HEK293T (cell line): ENCODE measurements around the gene ABO.

Source experiments
- CTBP1 ChIP-seq: fragments of 450-650 bp; IDR thresholded peaks from 2 replicates; pipeline ENCODE4 v1.6.1; 2016; ENCODE audit warnings: borderline replicate concordance
- FOXK2 ChIP-seq: fragments of 450-650 bp; IDR thresholded peaks from 2 replicates; pipeline ENCODE4 v1.6.1; 2016; ENCODE audit warnings: mild to moderate bottlenecking
- NFRKB ChIP-seq: fragments of 450-650 bp; IDR thresholded peaks from 2 replicates; pipeline ENCODE4 v1.6.1; 2016; ENCODE audit warnings: mild to moderate bottlenecking, moderate library complexity
- PKNOX1 ChIP-seq: fragments of 450-650 bp; IDR thresholded peaks from 2 replicates; pipeline ENCODE4 v1.6.1; 2016
- SP1 ChIP-seq: fragments of 450-650 bp; IDR thresholded peaks from 2 replicates; pipeline ENCODE4 v1.6.1; 2017
- ZNF384 ChIP-seq: fragments of 450-650 bp; IDR thresholded peaks from 2 replicates; pipeline ENCODE4 v1.6.1; 2016

GRCh38 chr9:133250741-133251170 is 24.2 kb downstream of the ABO start:
- TF ChIP-seq SP1, result no peak
- no peak for TF ChIP-seq FOXK2
- TF ChIP-seq ZNF384, result no peak
- TF ChIP-seq NFRKB, result no peak
- no peak for TF ChIP-seq CTBP1
- no peak for TF ChIP-seq PKNOX1
